DOHH2 (cell line): ENCODE results near the gene SAE1.

ENCODE experiments used
- H3F3A ChIP-seq: fragments of 200-600 bp; sonication (generic), shearing (Covaris generic); 2 replicates; pipeline ENCODE4 v1.6.0; 2016; ENCODE audit warnings: antibody characterized with exemption, mild to moderate bottlenecking; ENCODE audit not compliant: control insufficient read depth, insufficient read depth
- H3K27ac ChIP-seq: fragments of 200-600 bp; sonication (generic); 2 replicates; pipeline ENCODE4 v1.5.1; 2014; ENCODE audit warnings: low read depth, mild to moderate bottlenecking, low read length, moderate library complexity
- H3K27me3 ChIP-seq: fragments of 200-600 bp; sonication (generic); 2 replicates; pipeline ENCODE4 v1.6.1; 2014; ENCODE audit warnings: mild to moderate bottlenecking, low read length, mixed read lengths; ENCODE audit not compliant: control insufficient read depth
- H3K36me3 ChIP-seq: fragments of 200-600 bp; sonication (generic); 2 replicates; pipeline ENCODE4 v1.6.1; 2014; ENCODE audit warnings: mild to moderate bottlenecking, low read length, moderate library complexity, mixed read lengths; ENCODE audit not compliant: control insufficient read depth
- H3K4me1 ChIP-seq: fragments of 200-600 bp; sonication (generic); 2 replicates; pipeline ENCODE4 v1.6.1; 2014; ENCODE audit warnings: mild to moderate bottlenecking, low read length, mixed read lengths; ENCODE audit not compliant: control insufficient read depth
- H3K4me2 ChIP-seq: fragments of 200-600 bp; sonication (generic); 2 replicates; pipeline ENCODE4 v1.6.0; 2014; ENCODE audit warnings: mild to moderate bottlenecking, low read length, moderate library complexity
- H3K4me3 ChIP-seq: fragments of 200-600 bp; sonication (generic); 2 replicates; pipeline ENCODE4 v1.5.1; 2014; ENCODE audit warnings: mild to moderate bottlenecking, low read length, mixed read lengths
- H3K79me2 ChIP-seq: fragments of 200-600 bp; sonication (generic); 2 replicates; pipeline ENCODE4 v1.6.1; 2014; ENCODE audit warnings: mild to moderate bottlenecking, low read length, mixed read lengths; ENCODE audit not compliant: control insufficient read depth
- H3K9me2 ChIP-seq: fragments of 200-600 bp; sonication (generic); replicated peaks from 2 replicates; pipeline ENCODE4 v1.6.1; 2014; ENCODE audit warnings: mild to moderate bottlenecking, low read length, mixed read lengths; ENCODE audit not compliant: control insufficient read depth
- H3K9me3 ChIP-seq: fragments of 200-600 bp; sonication (generic); 2 replicates; pipeline ENCODE4 v1.6.1; 2014; ENCODE audit warnings: antibody characterized with exemption, low read length, mixed read lengths; ENCODE audit not compliant: control insufficient read depth, insufficient read depth
- H4K20me1 ChIP-seq: fragments of 200-600 bp; sonication (generic); 2 replicates; pipeline ENCODE4 v1.6.0; 2014; ENCODE audit warnings: low read depth, mild to moderate bottlenecking, antibody characterized with exemption, low read length, moderate library complexity; ENCODE audit not compliant: control insufficient read depth, insufficient read depth
- EZH2phosphoT487 ChIP-seq: fragments of 200-600 bp; sonication (generic); IDR thresholded peaks from 2 replicates; pipeline ENCODE4 v1.6.1; 2017; ENCODE audit warnings: borderline replicate concordance, mild to moderate bottlenecking, antibody characterized with exemption, low read length, moderate library complexity, mixed read lengths
- TF ChIP-seq, protein P1 (sequence below): fragments of 200-600 bp; sonication (generic); IDR thresholded peaks from one replicate; pipeline ENCODE4 v1.5.1; 2014; ENCODE audit warnings: antibody characterized with exemption, mild to moderate bottlenecking, low read depth, low read length; ENCODE audit not compliant: poor library complexity, severe bottlenecking

The SAE1 gene

DNA sequence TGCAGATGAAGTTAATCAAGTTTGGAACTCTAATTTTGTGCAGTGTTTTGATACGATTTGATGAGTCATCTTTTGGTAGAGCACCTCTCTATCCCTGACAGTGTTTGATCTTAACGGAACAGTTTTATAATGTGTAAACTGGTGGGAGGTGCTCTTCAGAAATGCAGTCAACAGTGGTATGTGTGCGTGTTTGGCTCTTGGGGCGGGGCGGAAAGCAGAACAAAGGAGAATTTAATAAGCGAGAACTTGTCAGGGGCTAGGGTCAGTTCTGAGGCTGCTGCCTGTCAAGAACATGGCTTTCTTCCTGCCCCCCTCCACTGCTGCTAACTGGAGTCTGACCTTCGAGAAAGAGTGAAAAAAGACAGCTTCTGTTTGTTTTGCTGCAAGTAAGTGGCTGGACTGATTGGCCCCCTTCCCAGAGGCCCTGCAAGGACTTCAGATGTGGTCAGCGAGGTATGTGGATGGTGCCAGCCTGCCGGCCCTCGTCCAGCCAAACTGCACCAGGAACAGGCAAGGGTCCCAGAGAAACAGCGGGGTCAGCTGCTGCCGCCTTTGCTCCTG lies 59.6 kb downstream of the SAE1 start:
- Histone ChIP-seq H3K4me2 (no peak overlapping the region), H3K79me2 (peaks cover 44% of the 10 kb centered on the region), H3K4me3 (no peak overlapping the region), H3K36me3 (peaks cover 71% of the 10 kb centered on the region), H4K20me1 (no peaks in the 10 kb centered on the region; the same call in 1 of the 2 replicates), H3K4me1 (peaks cover 6% of the 10 kb centered on the region; the same call in 1 of the 2 replicates), H3K9me3 (no peaks in the 10 kb centered on the region), H3K27ac (no peak overlapping the region), H3K27me3 (no peaks in the 10 kb centered on the region), H3K9me2 (no peaks in the 10 kb centered on the region), H3F3A (no peaks in the 10 kb centered on the region; the same call in 1 of the 2 replicates)
- TF ChIP-seq, protein P1, sequence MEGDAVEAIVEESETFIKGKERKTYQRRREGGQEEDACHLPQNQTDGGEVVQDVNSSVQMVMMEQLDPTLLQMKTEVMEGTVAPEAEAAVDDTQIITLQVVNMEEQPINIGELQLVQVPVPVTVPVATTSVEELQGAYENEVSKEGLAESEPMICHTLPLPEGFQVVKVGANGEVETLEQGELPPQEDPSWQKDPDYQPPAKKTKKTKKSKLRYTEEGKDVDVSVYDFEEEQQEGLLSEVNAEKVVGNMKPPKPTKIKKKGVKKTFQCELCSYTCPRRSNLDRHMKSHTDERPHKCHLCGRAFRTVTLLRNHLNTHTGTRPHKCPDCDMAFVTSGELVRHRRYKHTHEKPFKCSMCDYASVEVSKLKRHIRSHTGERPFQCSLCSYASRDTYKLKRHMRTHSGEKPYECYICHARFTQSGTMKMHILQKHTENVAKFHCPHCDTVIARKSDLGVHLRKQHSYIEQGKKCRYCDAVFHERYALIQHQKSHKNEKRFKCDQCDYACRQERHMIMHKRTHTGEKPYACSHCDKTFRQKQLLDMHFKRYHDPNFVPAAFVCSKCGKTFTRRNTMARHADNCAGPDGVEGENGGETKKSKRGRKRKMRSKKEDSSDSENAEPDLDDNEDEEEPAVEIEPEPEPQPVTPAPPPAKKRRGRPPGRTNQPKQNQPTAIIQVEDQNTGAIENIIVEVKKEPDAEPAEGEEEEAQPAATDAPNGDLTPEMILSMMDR: no peak
- TF ChIP-seq EZH2phosphoT487: no peak

DNA sequence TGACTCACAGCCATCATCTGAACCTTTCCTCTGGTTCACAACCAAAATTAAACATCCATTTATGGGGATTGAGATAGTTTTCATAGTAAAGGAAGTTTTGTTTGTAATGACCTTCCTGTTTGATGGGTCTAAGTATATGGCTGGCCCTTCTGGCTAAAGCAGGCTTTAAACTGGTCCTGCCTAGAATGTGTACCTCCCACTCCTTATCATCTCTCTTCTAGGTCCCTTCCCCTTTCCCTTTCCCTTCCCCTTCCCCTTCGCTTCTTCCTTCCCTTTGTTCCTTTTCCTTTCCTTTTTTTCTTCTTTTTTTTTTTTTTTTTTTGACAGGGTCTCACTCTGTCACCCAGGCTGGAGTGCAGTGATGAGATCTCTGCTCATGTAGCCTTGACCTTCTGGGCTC lies 64.8 kb downstream of the SAE1 start:
- Histone ChIP-seq H3K4me3 (no peak overlapping the region), H4K20me1 (no peaks in the 10 kb centered on the region; the same call in 1 of the 2 replicates)

DNA sequence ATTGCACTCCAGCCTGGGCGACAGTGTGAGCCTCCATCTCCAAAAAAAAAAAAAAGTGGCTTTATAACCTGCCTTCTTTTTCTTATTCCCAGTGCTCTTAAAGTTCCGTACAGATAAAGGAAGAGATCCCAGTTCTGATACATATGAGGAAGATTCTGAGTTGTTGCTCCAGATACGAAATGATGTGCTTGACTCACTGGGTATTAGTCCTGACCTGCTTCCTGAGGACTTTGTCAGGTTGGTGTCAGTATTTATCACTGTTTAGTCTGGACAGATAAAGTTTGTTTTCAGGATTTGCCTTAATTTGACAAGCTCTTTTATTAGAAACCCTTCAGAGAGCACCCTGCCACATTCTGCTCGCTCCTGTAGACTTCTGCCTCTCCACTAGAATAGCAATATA lies 66.5 kb downstream of the SAE1 start:
- no peaks in the 10 kb centered on the region for H3K27me3 ChIP-seq
- no peak overlapping the region for H3K4me2 ChIP-seq
- H3K4me1 ChIP-seq: no peaks in the 10 kb centered on the region
- H3K9me2 ChIP-seq: no peaks in the 10 kb centered on the region
- H3K27ac ChIP-seq: no peak overlapping the region
- H3K36me3 ChIP-seq: peaks cover 51% of the 10 kb centered on the region
- no peak for TF ChIP-seq EZH2phosphoT487
- TF ChIP-seq, protein P1: no peak
- H3K79me2 ChIP-seq: peaks cover 4% of the 10 kb centered on the region; the same call in 1 of the 2 replicates
- H4K20me1 ChIP-seq: no peaks in the 10 kb centered on the region; the same call in 1 of the 2 replicates
- H3K4me3 ChIP-seq: no peak overlapping the region
- no peaks in the 10 kb centered on the region for H3K9me3 ChIP-seq
- peaks cover 6% of the 10 kb centered on the region; the same call in 1 of the 2 replicates for H3F3A ChIP-seq

More for the DNA sequence above, 64.8 kb downstream of the SAE1 start:
- Histone ChIP-seq H3K79me2 (peaks cover 14% of the 10 kb centered on the region), H3K9me3 (no peaks in the 10 kb centered on the region), H3K27ac (no peak overlapping the region), H3K36me3 (peaks cover 56% of the 10 kb centered on the region), H3K27me3 (no peaks in the 10 kb centered on the region), H3K4me1 (no peaks in the 10 kb centered on the region), H3K4me2 (no peak overlapping the region), H3K9me2 (no peaks in the 10 kb centered on the region), H3F3A (peaks cover 4% of the 10 kb centered on the region; the same call in 1 of the 2 replicates)
- TF ChIP-seq EZH2phosphoT487: no peak
- TF ChIP-seq, protein P1: no peak
